ENCODE data around the gene MPPED2.
A peak's percentile ranks its signal among the peaks of the same experiment; 100 is the strongest.

Gene MPPED2, protein sequence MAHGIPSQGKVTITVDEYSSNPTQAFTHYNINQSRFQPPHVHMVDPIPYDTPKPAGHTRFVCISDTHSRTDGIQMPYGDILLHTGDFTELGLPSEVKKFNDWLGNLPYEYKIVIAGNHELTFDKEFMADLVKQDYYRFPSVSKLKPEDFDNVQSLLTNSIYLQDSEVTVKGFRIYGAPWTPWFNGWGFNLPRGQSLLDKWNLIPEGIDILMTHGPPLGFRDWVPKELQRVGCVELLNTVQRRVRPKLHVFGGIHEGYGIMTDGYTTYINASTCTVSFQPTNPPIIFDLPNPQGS

GRCh38 chr11:30586251-30587144 is at the start of gene MPPED2:
MPPED2 (minus strand) TSS chr11:30586353; CDS start chr11:30580373, 5,980 bp downstream.
- DNase-seq, result peak in 1 of 2 donors; percentile 33

DNA sequence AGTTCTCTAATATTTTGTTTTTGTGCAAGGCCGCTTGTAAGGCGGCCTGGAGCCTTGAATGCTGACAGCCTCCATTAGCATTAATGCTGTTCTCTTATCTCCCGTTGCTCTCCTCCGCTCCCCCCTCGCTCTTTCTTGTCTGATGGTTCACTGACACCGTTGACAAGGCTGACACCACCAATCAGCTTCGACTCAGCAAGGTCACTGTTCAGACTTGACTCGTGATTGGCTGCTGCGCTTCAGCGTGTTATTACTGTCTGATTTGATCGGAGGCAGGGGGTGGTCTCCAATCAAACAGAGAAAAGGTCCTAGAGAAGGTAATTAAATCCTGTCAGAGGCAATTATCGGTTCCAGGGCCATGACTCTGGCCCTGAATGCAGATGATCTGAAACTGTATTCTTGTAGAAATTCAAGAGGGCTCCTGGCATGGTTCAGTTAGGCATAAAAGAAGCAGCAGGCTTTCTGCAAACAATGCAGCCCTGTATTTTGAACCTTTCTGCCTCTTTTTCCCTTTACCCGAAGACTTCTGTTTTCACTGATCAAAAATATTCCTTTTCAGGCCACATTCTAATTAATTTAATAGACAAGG is 49.3 kb upstream of the MPPED2 start:
- DNase-seq, result peak in 1 of 2 donors; percentile 9

DNA sequence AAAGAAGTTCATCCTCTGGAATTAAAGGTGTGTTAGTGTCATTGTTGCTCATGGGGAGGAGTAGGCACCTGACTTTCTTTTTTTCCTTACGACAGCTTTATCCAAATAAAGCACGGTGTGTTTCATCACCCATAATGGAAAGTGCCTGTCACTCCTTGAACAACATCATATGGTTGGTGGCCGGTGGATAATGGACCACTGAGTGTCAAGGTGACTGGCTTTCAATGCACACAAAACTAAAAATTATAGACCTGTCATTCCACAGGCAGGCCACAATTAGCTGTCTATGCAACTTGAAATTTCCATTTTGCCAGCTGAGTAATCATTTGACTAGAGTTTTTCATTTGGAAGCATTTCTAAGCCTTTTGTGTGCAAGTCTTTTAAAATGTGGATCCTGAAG is 45.0 kb upstream of the MPPED2 start:
- DNase-seq, result no peak

- no peak for DNase-seq
Measured at GRCh38 chr11:30619767-30620166, 33.6 kb upstream of the MPPED2 start.

DNA sequence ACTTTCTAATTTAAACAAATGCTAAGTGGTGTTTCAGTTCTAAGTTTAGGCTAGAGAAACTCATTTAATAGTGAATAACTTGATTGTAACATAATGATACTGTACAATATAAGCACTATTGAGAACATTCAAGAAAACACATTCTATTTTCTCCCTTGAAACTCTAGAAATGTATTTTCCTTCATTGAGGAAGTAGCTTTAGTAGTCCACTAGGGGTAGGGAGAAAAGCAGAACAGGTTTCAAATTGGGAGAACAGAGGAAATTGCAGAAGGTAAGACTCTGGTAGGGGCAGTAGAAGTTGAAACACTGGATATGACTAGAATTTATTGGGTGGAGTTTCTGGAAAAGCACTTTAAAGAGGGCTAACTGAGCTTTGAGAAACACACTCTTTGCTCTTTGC is 31.6 kb upstream of the MPPED2 start:
- DNase-seq, result no peak

- no peak for DNase-seq
Measured at GRCh38 chr11:30610628-30611027, 24.5 kb upstream of the MPPED2 start.

- no peak for DNase-seq
Measured at GRCh38 chr11:30608534-30608933, 22.4 kb upstream of the MPPED2 start.

DNA sequence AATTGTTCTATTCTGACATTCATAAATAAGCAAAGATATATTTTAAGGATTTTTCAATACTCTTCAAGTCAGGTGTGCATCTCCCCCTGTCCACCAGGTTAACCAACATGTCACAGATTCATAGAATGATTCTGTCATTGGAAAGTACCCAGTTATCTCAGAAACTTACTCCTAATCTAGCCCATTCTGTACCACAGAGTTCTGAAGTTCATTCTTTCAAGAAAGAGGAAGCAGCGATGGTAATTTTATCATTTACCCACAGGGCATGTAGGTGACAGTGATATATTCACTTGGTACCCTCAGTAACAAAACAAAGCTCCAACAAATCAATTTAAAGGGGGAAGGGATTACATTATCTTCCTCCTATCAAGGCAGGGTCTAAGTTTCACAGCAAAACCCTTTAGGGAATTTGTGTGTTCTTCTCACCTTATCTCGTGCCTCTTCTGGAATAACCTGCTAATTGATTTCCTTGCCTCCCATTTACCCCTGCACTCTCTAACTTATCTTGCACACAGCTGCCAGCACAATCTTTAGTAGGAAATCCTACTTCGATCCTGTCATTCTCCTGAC is 19.0 kb upstream of the MPPED2 start:
- DNase-seq, result no peak

GRCh38 chr11:30603357-30603756 is 17.2 kb upstream of the MPPED2 start:
- DNase-seq, result no peak

- DNase-seq, result no peak
Measured at GRCh38 chr11:30596832-30597231, 10.7 kb upstream of the MPPED2 start.

DNA sequence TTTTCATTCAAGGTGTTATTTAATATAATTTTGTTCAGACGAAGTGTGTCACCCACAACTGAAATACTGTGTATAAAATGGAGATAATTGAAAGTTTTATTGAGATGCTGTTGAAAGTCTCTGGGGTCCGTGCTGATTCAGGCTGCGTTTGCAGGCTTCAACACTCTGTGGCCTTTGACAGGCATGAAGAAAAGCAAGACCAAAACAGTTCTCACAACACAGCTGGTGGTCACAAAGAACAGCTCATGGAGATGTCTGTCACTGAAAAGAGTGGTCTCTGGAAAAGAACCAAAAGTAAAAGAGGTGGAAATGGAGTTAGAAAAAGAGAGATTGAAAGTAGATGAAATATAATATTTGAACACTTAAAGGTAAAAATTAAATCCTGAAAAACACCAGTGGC is 9.8 kb upstream of the MPPED2 start:
- no peak for DNase-seq

DNA sequence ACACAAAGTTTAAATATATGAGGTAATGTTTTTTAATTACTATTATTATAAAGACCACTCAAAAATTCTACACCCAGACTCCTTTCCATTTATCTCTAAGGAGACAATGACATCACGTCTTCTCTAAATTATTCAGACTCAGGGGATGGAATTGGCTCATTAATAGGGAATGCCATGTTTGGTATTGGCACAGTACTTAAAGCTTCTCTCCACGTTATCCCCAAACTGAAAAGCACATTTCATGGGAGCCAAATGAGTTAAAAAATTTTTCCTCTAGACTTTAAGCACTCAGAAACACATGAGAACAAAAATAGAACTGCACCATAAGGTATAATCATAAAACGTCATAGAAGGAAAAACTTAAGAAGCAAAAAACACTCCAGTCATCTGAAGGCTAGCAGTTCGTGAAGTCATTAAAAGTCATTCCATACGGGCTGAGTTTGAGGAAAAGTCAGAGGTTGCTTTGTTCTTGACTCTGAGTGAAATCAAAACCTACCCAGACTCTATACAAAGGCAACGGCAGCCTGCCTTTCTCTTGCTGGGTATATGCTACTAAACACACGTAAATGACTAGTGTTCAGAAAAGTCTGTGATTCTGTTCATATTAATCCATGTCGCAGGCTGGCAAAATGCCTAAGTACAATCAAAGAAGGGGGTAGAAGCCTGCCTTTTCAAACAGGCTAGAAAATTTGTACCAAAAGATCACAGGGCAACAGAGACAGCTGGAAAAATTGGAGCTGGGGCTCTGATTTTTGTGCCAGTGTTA is 8.7 kb upstream of the MPPED2 start:
- DNase-seq, result no peak

DNA sequence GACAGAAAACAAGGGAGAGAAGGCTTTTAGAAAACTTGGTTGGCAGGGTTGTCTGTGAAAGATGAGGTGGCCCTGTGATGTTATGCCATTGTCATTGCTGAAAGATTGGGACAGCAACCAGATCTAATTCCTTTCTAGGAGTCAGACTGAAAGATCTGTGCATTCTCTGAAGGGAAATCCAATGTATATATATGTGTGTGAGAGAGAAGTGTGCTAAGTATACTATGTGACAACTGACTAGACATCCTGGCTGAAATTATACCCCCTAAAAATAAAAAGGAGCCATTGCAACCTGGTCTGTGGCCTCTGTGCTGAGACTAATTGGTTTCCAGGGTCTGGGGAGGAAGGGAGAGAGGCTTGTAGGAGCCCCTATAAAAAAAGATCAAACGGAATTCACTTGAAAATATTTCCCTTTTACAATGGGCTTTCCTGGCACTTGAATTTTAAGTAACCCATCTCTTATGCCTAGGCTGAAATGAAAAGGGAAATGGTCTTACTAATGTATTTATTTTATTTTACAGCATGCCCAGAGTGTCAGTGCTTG is 1.2 kb upstream of the MPPED2 start:
- DNase-seq, result no peak

DNA sequence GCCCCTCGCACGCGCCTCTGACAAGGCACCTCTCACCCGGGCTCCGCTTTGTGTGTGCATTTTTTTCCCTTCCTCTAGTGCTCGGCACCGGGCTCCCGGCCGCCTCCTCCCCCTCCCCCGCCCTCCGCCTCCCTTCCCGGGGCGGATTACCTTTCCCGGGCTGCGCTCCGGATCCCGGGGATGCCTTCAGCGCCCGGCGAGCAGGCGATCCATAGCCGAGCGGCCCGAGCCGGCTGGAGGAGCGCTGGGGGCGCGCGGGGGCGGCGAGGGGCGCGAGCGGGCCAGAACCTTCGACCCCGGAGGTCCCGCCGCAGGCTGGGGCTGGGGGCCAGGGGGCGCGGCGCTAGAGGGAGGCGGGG is 282 bp downstream of the MPPED2 start:
- DNase-seq, result no peak

- no peak for DNase-seq
Measured at GRCh38 chr11:30585125-30585891, 845 bp downstream of the MPPED2 start.

GRCh38 chr11:30583476-30584280 is 2.5 kb downstream of the MPPED2 start:
- no peak for DNase-seq

GRCh38 chr11:30582726-30583125 is 3.4 kb downstream of the MPPED2 start:
- DNase-seq, result no peak

GRCh38 chr11:30581675-30582074 is 4.5 kb downstream of the MPPED2 start:
- no peak for DNase-seq

GRCh38 chr11:30580573-30580972 is 5.6 kb downstream of the MPPED2 start:
- DNase-seq, result no peak

DNA sequence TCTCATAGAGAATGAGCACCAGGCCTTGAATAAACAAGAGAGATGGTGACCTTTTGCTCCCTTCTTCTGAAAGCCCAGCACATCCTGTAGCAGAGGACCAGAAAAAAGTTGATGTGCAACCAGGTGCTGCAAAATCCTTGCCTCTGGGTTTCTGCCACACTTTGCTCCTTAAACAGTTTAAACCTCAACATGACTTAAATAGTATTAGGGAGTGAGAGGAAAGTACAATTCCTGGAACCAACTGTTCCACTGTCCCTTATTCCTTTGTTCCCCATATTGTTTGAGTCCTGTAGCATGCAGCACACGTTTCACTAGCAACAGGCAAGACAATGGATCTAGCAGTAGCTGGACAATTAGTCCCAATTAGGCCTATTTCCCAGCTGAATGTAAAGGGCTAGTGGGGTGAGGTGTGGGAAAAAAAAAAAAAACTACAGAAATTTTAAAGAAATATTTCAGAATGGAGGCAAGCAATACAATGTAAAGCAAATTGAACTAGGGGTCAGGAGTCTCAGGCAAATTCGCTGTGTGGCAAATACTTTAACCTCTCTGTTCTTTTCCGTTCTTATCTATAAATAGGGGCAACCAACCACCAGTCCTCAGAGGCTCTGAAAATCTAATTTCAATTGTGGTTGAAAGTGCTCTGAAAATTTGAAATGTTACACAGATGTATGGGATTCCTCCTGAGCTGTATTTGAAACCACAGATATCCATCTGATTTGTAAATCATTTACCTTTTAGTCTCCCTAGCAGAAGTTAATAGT is 6.6 kb downstream of the MPPED2 start:
- DNase-seq, result no peak
